ENCODE results near the gene ABCA10.
A peak's percentile ranks its signal among the peaks of the same experiment; 100 is the strongest.
"Not testable (repeated sequence)": the region's sequence is repeated elsewhere in the genome, so short reads cannot be mapped to it uniquely, and the experiment has no call there.

ABCA10 gene

GRCh38 chr17:69228576-69228975, at the start of gene ABCA10:
Gene ABCA10, minus strand, starts transcription at chr17:69228824. Its CDS starts 3,466 bp downstream, at chr17:69225358.
- no peak for DNase-seq (ENCODE audit: low read depth)

- not testable (repeated sequence) for DNase-seq (ENCODE audit: low read depth)
Measured at GRCh38 chr17:69276279-69276678, 47.7 kb upstream of the ABCA10 start.

- no peak for DNase-seq (ENCODE audit: low read depth)
Measured at GRCh38 chr17:69275751-69276150, 47.1 kb upstream of the ABCA10 start.

- no peak for DNase-seq (ENCODE audit: low read depth)
Measured at GRCh38 chr17:69271023-69271422, 42.4 kb upstream of the ABCA10 start.

- DNase-seq (ENCODE audit: low read depth), result no peak
Measured at GRCh38 chr17:69269131-69269998, 40.7 kb upstream of the ABCA10 start.

GRCh38 chr17:69268543-69269014, 40.0 kb upstream of the ABCA10 start:
- DNase-seq (ENCODE audit: low read depth), result no peak

GRCh38 chr17:69267219-69267618, 38.6 kb upstream of the ABCA10 start:
- no peak for DNase-seq (ENCODE audit: low read depth)

GRCh38 chr17:69265873-69266272, 37.2 kb upstream of the ABCA10 start:
- no peak for DNase-seq (ENCODE audit: low read depth)

GRCh38 chr17:69254187-69254586, 25.6 kb upstream of the ABCA10 start:
- DNase-seq (ENCODE audit: low read depth), result no peak

GRCh38 chr17:69250641-69251040, 22.0 kb upstream of the ABCA10 start:
- no peak for DNase-seq (ENCODE audit: low read depth)

GRCh38 chr17:69246726-69247375, 18.2 kb upstream of the ABCA10 start:
- DNase-seq (ENCODE audit: low read depth), result no peak

- no peak for DNase-seq (ENCODE audit: low read depth)
Measured at GRCh38 chr17:69246202-69246601, 17.6 kb upstream of the ABCA10 start.

- DNase-seq (ENCODE audit: low read depth), result no peak
Measured at GRCh38 chr17:69245617-69246016, 17.0 kb upstream of the ABCA10 start.

GRCh38 chr17:69239611-69240600, 11.3 kb upstream of the ABCA10 start:
- no peak for DNase-seq (ENCODE audit: low read depth)

- no peak for DNase-seq (ENCODE audit: low read depth)
Measured at GRCh38 chr17:69236946-69237345, 8.3 kb upstream of the ABCA10 start.

GRCh38 chr17:69236464-69236863, 7.8 kb upstream of the ABCA10 start:
- no peak for DNase-seq (ENCODE audit: low read depth)

GRCh38 chr17:69235338-69236058, 6.9 kb upstream of the ABCA10 start:
- DNase-seq (ENCODE audit: low read depth), result peak; percentile 46

- DNase-seq (ENCODE audit: low read depth), result no peak
Measured at GRCh38 chr17:69232650-69233049, 4.0 kb upstream of the ABCA10 start.

- DNase-seq (ENCODE audit: low read depth), result no peak
Measured at GRCh38 chr17:69231521-69231920, 2.9 kb upstream of the ABCA10 start.

GRCh38 chr17:69230939-69231338, 2.3 kb upstream of the ABCA10 start:
- no peak for DNase-seq (ENCODE audit: low read depth)

- DNase-seq (ENCODE audit: low read depth), result no peak
Measured at GRCh38 chr17:69228018-69228417, 606 bp downstream of the ABCA10 start.

All from activated T-cell treated with anti-CD3 and anti-CD28 coated beads for 24 hours (primary cell).